ENCODE measurements around the gene CPNE2. TPM values are rescaled to one million over a fixed set of nuclear protein-coding genes. Genes with fewer than 3 reads are reported as not detected.

The CPNE2 gene
- total RNA-seq (2021; fragmentation: NEBNext Ultra II Directional; extraction: Animal tissue kit (Norgen Biotek cat#: 25700)) (10.6 and 11.6 TPM in 2 replicates), polyA plus RNA-seq (2011; rRNA removed) (38.0 and 39.5 TPM in 2 replicates), polyA minus RNA-seq (2011; rRNA and poly(A)+ RNA removed) (16.1 and 18.7 TPM in 2 replicates)
- 23.2 TPM for polyA plus RNA-seq (2011; cell fraction: cytosol; rRNA removed)
- polyA plus RNA-seq (2011; cell fraction: nucleus; rRNA removed), result 22.3 TPM
- polyA plus RNA-seq (2012, experiment 1 of 2), result 11.1 to 18.8 TPM (median 16.3 TPM) in 4 replicates
- 20.5 TPM for polyA plus RNA-seq (2012, experiment 2 of 2)
- polyA plus RNA-seq (2013, experiment 1 of 2), result 26.2 TPM
- polyA plus RNA-seq (2013, experiment 2 of 2), result 24.6 TPM
- 11.2 TPM for polyA minus RNA-seq (2011; cell fraction: cytosol; rRNA and poly(A)+ RNA removed)
- 9.8 TPM for polyA minus RNA-seq (2011; cell fraction: nucleus; rRNA and poly(A)+ RNA removed)
- long read RNA-seq, experiment 1, partial matches to known transcripts, result 5 of 8 reads
- long read RNA-seq, experiment 1, other reads (novel, unspliced or antisense), result 0 of 8 reads
- long read RNA-seq, experiment 2, result 0 reads

GRCh38 chr16:57091975-57092785, at the start of gene CPNE2:
Gene CPNE2, plus strand, starts transcription at chr16:57092583. Its CDS starts 18,160 bp downstream, at chr16:57110743.
- H3K79me2 ChIP-seq (ENCODE audit: control insufficient read depth in 1 of 2, insufficient read depth in 2 of 2, low read length in 2 of 2), result no peaks in the 10 kb centered on the region
- H3K4ac ChIP-seq (replicated peaks; ENCODE audit: insufficient read length, low read depth, low read length), result no peak within 1 kb of the TSS
- H2BK120ac ChIP-seq (replicated peaks; ENCODE audit: low read depth, low read length), result no peak within 1 kb of the TSS
- H3K9ac ChIP-seq (replicated peaks in 1 of 4; ENCODE audit: extremely low read depth in 1 of 4, low read depth in 3 of 4, low read length in 3 of 4), result peak within 1 kb of the TSS in 2 of 4 experiments; percentile 20 to 46; a peak in 2 of 7 replicates
- H2BK15ac ChIP-seq (ENCODE audit: low read length), result no peak within 1 kb of the TSS
- H3K56ac ChIP-seq (replicated peaks; ENCODE audit: insufficient read length, low read depth, low read length), result no peak within 1 kb of the TSS
- no peak within 1 kb of the TSS for H2AK5ac ChIP-seq (ENCODE audit: low read depth, low read length)
- no peak within 1 kb of the TSS; the same call in 1 of the 2 replicates for H3K27ac ChIP-seq (ENCODE audit: low read depth, low read length)
- H4K5ac ChIP-seq (ENCODE audit: insufficient read length, low read depth, low read length), result peak within 1 kb of the TSS; percentile 31
- peak in 1 of 2 experiments; percentile 72 for DNase-seq (ENCODE audit: low read depth in 1 of 2, low spot score in 2 of 2)
- H4K8ac ChIP-seq (ENCODE audit: extremely low read depth, insufficient read depth, low read length), result peak within 1 kb of the TSS; percentile 94
- peak within 1 kb of the TSS; percentile 38 for H3K18ac ChIP-seq (ENCODE audit: extremely low read depth, low read length)
- H3K23me2 ChIP-seq (ENCODE audit: low read depth, low read length), result peaks cover 3% of the 10 kb centered on the region; the same call in 1 of the 2 replicates
- peak within 1 kb of the TSS; percentile 71 for H4K91ac ChIP-seq (replicated peaks; ENCODE audit: insufficient read length, low read length)
- FAIRE-seq, result no peak
- H3K4me3 ChIP-seq (ENCODE audit: extremely low read depth in 1 of 4, insufficient read depth in 2 of 4, low read depth in 3 of 4, low read length in 4 of 4), result peak within 1 kb of the TSS; percentile 53 to 92 (median 62)
- peaks cover 0 to 10% (median 3%) of the 10 kb centered on the region in 4 experiments; a peak in 5 of 7 replicates for H3K4me1 ChIP-seq (replicated peaks in 1 of 4; ENCODE audit: control insufficient read depth in 3 of 4, insufficient read depth in 4 of 4, low read length in 3 of 4)
- POLR2A ChIA-PET (ENCODE audit: partially characterized antibody), result interaction anchor here (1.0 to 1.4 kb wide), 3 partner anchors 15 to 161 kb away, joined by 3 to 5 read pairs (median 4); no protein-coding TSS in a partner anchor
- no peaks in the 10 kb centered on the region for H4K20me1 ChIP-seq (replicated peaks in 1 of 2; ENCODE audit: control insufficient read depth in 1 of 2, insufficient read depth in 2 of 2, low read length in 2 of 2)
- H3K36me3 ChIP-seq (ENCODE audit: control insufficient read depth in 2 of 4, insufficient read depth in 4 of 4, low read length in 3 of 4), result no peaks in the 10 kb centered on the region
- no peaks in the 10 kb centered on the region for H3K79me1 ChIP-seq (ENCODE audit: low read depth, low read length)
- 3% methylated on average over 30 of the region's 100 CpGs; no CpG with 5 or more reads in 1 of the 2 experiments for WGBS, 2 experiments (ENCODE audit: extremely low coverage in 1 of 2, insufficient coverage in 1 of 2, insufficient read length in 1 of 2, insufficient replicate concordance in 2 of 2, low coverage in 1 of 2, low lambda C conversion rate in 2 of 2, missing lambda C conversion rate in 1 of 2)
- CTCF ChIA-PET (ENCODE audit: partially characterized antibody), result interaction anchor here (0.6 to 5.4 kb wide), 20 partner anchors 8 to 493 kb away, joined by 3 to 35 read pairs (median 7); no protein-coding TSS in a partner anchor
- no peak within 1 kb of the TSS for H3K14ac ChIP-seq (ENCODE audit: insufficient read length)
- H2BK12ac ChIP-seq (ENCODE audit: low read depth, low read length), result no peak within 1 kb of the TSS
- H2BK20ac ChIP-seq (ENCODE audit: low read length), result no peak within 1 kb of the TSS
- no peak within 1 kb of the TSS for H2BK5ac ChIP-seq (ENCODE audit: low read depth, low read length)
- H2AFZ ChIP-seq (ENCODE audit: low read length), result peak within 1 kb of the TSS; percentile 72; the same call in 1 of the 2 replicates
- H3K9me3 ChIP-seq (ENCODE audit: insufficient read depth in 2 of 2, low read depth in 1 of 2, low read length in 1 of 2), result no peaks in the 10 kb centered on the region
- no peak within 1 kb of the TSS for H3K23ac ChIP-seq (ENCODE audit: insufficient read length)
- peaks cover 0 to 20% (median 13%) of the 10 kb centered on the region in 4 experiments; a peak in 6 of 7 replicates for H3K27me3 ChIP-seq (replicated peaks in 1 of 4; ENCODE audit: control insufficient read depth in 3 of 4, extremely low read depth in 1 of 4, insufficient read depth in 3 of 4, low read length in 3 of 4)
- peak within 1 kb of the TSS; percentile 83 to 86 for H3K4me2 ChIP-seq (ENCODE audit: insufficient read depth in 1 of 2, low read depth in 2 of 2, low read length in 2 of 2)
- TF ChIP-seq TEAD4 (IDR thresholded peaks at IDR 0.05; ENCODE audit: low read depth, low read length), result no peak
- no peak for TF ChIP-seq CBX8 (IDR thresholded peaks at IDR 0.05; ENCODE audit: borderline replicate concordance, low read depth, low read length)
- no peak for TF ChIP-seq NANOG (IDR thresholded peaks at IDR 0.05; ENCODE audit: insufficient read depth, low read depth, low read length, poor library complexity, severe bottlenecking)
- no peak for TF ChIP-seq ATF2 (IDR thresholded peaks at IDR 0.05; ENCODE audit: low read length)
- TF ChIP-seq KDM5A (IDR thresholded peaks at IDR 0.05; ENCODE audit: low read length), result no peak
- TF ChIP-seq BCL11A (IDR thresholded peaks at IDR 0.05; ENCODE audit: low read depth in 2 of 2, low read length in 2 of 2), result no peak
- TF ChIP-seq TCF12 (IDR thresholded peaks at IDR 0.05; ENCODE audit: low read depth, low read length), result no peak
